ENCODE results near the gene SMCR8. TPM values are rescaled to one million over a fixed set of nuclear protein-coding genes. Genes with fewer than 3 reads are reported as not detected.

The SMCR8 gene
- total and polyA plus RNA-seq, 2 of the 8 experiments (the other 6 are each of a cell fraction or from before 2014, with no cell fraction given), result 6.9 to 18.5 TPM

DNA sequence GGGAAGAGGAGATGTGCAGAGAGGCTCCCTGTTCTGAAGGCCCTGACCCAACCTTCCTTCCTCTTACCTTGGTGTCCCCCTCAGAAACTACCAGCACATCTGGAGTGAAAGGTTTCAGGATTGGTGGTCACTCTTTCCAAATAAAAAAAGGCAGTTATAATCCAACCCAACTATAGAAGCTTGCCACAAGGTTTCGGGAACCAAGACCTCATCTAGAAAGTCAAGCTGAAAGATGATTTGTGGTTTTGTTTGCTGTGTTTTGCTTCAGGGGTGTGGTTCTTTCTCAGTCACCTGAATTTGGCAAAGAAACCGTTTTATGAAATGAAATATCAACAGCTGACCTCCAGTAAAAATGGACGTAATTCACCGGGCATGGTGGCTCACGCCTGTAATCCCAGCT, 28.9 kb downstream of the SMCR8 start (continued):
- TF ChIP-seq, protein P1, sequence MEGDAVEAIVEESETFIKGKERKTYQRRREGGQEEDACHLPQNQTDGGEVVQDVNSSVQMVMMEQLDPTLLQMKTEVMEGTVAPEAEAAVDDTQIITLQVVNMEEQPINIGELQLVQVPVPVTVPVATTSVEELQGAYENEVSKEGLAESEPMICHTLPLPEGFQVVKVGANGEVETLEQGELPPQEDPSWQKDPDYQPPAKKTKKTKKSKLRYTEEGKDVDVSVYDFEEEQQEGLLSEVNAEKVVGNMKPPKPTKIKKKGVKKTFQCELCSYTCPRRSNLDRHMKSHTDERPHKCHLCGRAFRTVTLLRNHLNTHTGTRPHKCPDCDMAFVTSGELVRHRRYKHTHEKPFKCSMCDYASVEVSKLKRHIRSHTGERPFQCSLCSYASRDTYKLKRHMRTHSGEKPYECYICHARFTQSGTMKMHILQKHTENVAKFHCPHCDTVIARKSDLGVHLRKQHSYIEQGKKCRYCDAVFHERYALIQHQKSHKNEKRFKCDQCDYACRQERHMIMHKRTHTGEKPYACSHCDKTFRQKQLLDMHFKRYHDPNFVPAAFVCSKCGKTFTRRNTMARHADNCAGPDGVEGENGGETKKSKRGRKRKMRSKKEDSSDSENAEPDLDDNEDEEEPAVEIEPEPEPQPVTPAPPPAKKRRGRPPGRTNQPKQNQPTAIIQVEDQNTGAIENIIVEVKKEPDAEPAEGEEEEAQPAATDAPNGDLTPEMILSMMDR (IDR thresholded peaks at IDR 0.05; ENCODE audit: control extremely low read depth in 1 of 3, insufficient read depth in 1 of 3, low read depth in 1 of 3, low read length in 3 of 3), result no peak
- TF ChIP-seq SP4 (IDR thresholded peaks at IDR 0.05; ENCODE audit: low read length) (no peak), KDM4A (IDR thresholded peaks at IDR 0.05; ENCODE audit: low read depth, low read length, severe bottlenecking) (no peak), EZH2 (IDR thresholded peaks at IDR 0.05; ENCODE audit: low read depth, low read length, severe bottlenecking) (no peak), SIRT6 (IDR thresholded peaks at IDR 0.05; ENCODE audit: low read length) (no peak)
